ENCODE data around the gene TGM2.
A peak's percentile ranks its signal among the peaks of the same experiment; 100 is the strongest.

TGM2 gene

DNA sequence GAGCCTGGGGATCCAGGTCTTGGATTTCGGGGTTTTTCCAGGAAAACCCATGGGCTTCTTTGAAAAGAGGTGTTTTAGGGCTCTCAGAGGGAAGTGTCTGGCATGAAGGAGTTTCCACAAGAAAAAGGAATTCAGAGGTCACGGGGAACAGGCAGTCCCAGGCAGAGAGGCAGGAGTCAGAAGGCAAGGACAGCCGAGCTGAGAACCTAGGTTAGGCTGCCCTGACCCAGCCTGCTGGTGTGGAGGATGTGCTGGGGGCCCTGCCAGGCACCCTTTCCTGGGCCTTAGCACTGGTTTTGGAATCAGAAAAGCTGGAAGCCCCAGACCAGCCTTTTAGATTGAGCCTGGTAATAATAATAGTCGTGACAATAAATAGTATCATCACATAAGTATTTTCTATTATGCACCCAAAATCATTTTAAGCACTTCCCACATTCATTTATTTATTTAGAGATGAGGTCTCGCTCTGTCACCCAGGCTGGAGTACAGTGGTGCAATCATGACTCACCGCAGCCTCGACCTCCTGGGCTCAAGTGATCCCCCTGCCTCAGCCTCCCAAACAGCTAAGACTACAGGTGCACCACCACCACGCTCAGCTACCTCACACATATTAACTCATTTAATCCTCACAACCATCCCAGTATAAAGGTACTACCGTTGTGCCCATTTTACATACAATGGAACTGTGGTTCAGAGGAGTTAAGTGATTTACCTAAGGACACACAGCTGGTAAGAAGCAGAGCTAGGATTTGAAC is 19.9 kb downstream of the TGM2 start:
- DNase-seq (ENCODE audit: low spot score): no peak

DNA sequence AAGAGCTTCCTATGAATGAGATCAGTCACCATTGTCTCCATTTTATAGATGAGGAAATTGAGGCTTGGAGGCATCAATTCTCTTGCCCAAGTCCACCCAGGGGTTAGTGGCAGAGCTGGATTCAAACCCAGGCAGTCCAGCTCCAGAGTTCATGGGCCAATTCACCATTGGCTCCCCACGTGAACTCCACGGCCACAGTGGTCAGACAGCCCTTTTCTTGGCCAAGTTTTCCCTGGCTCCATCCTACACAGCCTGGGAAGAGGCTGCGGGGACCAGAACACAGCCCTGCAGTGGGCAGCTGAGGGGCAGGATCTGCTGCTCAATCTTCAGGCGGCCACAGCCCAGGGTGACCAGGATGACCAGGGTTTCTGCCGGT is 20.5 kb downstream of the TGM2 start:
- no peak for DNase-seq (ENCODE audit: low spot score)

DNA sequence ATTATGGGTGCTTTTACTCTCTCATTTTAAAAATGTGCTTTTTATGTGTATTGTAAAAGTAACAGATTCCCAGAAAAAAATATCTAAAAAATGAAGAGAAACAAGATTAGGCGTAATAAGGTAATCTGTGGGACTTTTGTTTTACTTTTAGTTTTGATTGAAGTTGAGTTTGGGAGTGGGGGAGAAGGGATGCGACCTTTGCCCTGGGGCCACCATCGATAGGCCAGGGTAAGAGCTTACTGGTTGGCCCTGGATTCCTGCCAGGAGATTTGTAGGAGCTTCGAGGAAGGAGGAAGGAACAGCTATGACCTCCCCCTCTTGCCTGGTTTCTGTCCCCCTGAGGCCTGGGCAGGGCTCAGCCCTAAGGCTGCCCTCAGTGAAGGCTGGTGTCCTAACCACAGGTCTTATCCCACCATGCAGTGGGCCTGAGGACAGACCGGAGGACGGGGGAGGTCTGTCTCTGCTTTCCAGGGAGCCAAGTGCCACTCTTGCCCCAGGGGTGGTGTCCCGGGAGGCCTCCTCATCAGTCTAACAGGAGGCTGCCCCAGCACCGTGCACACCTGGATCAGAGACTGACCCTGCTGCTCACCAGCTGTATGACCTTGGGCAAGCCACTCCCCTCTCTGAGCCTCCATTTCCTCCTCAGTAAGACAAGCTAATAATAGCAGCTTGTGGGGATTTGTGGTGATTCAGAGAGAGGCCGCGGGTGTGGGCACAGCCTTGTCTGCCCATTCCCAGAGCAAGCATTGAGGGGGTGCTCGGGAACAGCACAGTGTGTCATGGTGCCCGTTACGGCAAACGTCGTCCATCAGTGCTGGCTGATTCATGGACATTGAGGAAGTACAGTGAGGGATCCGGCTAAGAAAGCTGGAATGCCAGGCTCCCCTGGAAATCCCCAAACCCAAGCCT is 21.2 kb downstream of the TGM2 start:
- peak; percentile 26 for DNase-seq (ENCODE audit: low spot score)

DNA sequence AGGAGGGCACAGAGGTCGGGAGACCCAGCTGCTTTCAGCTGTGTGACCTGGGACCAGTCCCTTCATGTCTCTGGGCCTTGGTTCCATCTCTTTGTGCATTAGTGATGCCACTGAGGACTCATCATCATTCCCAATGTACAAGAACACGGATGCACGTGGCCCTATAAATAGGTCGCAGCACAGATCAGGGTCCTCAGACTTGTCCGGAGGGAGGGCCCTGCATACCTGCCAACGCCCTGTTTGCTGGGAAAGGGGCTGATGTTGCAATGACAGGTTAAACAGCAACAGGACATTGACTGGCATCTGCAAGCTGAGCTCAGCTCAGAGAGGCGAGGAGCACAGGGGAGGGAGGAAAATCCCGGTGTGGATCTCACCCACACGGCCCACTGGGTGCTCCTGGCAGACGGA is 21.8 kb downstream of the TGM2 start:
- no peak for DNase-seq (ENCODE audit: low spot score)

- DNase-seq (ENCODE audit: low spot score): no peak
Observed at GRCh38 chr20:38141889-38142494, 23.1 kb downstream of the TGM2 start.

- DNase-seq (ENCODE audit: low spot score): no peak
Observed at GRCh38 chr20:38141204-38141888, 23.7 kb downstream of the TGM2 start.

GRCh38 chr20:38139977-38140753 is 24.9 kb downstream of the TGM2 start:
- no peak for DNase-seq (ENCODE audit: low spot score)

DNA sequence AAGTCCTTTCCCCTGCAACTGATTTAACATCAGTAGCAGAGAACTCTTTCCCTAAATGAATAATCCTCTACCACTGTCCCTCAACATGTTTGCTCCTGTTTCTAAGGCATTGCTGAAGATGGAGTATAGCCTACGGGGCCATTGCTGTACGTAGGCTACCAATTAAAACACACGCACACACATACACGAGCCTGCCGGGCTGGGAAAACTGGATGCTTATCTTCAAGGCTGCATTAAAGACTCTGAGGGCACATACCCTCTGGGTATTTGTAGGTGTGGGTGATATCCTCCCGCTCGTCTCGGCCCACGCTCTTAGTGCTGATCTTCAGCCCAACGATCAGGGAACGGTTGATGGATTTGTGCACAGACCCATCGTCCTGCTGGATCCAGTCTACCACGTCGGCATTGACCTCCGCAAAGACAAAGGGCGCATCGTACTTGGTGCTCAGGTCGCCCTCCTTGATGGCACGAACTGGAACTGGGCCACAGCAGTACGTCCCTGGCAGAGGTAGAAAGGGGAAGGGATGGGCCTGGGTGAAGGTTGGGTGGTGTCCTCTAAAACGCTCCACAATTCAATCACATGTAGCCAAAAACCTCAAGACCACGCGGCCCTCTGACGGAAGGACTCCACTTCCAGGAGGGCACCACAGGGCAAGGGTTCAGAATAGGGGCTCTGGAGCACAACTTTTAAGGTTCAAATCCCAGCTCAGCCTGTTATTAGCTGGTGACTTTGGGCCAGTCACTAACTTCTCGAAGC is 25.7 kb downstream of the TGM2 start:
- DNase-seq (ENCODE audit: low spot score): no peak

DNA sequence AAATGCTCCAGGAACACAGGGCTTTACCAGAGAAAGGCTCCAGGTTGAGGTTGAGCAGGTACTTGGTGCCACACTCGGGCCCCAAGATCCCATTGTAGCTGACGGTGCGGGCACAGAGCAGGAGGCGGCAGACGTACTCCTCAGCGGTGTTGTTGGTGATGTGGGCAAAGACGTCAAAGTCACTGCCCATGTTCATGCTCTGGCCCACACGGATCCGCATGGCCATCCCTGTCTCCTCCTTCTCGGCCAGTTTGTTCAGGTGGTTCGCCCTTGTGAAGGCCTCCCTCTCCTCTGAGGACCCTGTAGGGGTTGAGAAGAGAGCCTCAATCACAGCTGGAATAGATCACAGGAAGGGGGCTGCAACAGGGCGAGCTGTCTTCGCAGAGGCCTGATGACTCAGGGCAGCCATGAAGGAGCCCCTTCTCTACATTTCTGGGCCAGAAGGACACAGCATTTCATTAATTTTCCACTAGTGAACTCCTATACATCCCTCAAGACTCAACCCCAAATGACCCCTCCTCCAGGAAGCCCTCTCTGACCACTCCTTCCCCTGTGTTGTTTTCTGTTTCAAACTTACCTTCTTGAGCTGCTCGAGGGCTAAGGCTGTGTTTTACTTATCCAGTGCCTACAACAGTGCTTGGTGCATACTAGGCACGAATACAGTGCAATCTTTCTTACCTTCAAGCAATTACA is 26.8 kb downstream of the TGM2 start:
- no peak for DNase-seq (ENCODE audit: low spot score)

DNA sequence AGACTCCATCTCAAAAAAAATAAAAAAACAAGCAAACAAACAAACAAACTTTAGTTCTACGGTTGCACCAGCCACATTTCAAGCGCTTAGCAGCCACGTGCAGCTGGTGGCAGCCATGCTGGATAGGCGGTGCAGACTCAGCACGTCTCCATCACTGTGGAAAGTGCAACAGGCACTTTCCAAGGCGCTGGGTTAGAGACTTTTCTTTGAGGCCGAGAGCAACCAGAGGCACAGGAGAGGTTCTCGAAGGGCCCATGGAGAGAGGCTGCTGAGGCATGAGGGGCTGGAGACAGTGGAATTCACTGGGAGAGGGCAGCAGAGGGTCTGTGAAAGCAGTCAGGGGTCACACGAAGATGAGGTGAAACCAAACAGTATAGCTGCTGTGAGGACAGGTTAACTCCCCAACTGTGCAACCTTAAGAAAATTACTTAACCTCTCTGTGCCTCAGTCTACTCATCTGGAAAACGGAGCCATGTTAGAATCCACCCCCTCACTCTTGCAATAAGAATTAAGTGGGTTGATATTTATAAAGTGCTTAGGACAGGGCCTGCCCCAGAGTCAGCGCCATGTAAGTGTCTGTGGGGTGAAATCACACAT is 27.5 kb downstream of the TGM2 start:
- DNase-seq (ENCODE audit: low spot score): no peak

- DNase-seq (ENCODE audit: low spot score): no peak
Observed at GRCh38 chr20:38136421-38137245, 28.4 kb downstream of the TGM2 start.

- no peak for DNase-seq (ENCODE audit: low spot score)
Observed at GRCh38 chr20:38135651-38136420, 29.2 kb downstream of the TGM2 start.

DNA sequence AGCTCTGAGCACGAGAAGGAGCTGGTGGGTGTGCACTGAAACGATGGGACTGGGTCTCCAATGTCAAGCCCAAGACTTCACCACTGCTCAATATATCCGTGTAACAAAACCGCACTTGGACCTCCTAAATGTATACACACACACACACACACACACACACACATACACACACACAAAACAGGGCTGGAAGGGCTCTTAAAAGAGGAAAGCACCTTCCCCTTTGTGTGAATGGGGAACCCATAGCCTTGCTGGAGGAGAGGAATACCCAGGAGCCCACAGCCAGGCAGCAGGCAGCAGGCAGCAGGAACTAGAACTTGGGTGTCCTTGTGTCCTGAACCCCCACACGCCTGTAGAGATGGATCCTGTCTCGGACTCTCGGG is 29.8 kb downstream of the TGM2 start:
- DNase-seq (ENCODE audit: low spot score): no peak

DNA sequence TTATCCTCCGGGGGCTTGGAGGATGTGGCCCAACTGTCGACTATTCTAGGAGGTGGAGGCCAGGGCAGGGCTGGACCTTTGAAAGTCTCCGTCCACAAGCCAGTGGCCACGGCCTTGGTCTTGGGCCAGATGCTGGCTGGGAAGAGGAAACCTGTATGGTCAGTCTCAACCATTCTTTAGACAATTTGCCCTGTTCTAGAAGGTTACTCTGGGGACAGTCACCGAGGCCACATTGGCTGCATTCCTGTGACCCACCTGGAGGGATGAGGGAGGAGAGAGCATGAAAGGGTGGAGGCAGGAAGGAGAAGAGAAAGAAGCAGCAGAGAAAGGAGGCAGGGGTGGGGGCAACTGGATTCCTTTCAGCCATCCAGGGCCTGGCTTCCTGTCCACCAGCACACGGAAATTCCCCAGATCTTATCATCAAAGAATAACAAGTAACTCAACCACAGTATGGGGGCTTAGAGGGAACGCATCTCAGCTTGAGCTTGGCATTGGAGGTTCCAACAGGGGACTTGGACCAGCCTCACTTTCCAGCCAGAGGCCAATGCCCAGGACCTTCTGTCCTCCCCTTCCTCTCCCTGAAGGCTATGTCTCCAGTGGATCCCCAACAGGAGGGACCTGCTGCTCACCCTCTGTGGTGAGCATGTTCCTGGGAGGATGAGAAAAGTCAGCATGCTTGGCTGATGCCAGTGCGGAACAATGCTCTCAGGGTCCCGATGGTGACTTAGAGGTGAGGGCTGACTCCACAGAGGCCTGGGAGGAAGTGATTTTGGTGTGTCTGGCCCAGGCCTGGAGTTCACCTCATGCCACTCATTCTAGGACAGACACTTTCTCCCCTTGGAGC is 30.4 kb downstream of the TGM2 start:
- no peak for DNase-seq (ENCODE audit: low spot score)

DNA sequence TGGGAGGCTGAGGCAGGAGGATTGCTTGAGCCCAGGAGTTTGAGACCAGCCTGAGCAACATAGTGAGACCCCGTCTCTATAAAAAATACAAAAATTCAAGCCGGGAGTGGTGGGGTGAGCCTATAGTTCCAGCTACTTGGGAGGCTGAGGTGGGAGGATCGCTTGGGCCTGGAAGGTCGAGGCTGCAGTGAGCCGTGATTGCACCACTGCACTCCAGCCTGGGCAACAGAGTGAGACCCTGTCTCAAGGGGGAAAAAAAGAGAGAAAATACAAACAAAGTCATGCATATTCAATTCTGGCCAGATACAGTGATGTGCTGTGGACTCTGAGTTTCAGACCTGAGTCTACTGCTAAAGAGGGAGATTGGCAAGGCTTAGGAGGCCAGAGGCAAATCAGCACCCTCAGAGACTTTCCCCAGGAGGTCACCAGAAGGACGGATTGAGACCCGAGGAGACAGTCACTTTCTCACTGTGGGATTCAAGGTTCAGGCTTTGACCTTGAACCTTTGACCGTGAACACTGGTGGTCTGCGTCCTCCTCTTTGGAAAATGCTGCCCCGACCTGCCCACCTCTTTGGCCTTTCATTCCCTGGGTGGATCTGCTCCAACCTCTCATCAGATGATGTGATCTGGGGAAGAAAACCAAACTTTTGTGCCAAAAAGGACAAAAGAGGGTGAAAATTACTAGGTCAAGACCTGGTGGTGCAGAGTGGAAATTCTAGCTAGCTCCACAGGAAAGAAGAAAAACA is 31.2 kb downstream of the TGM2 start:
- DNase-seq (ENCODE audit: low spot score): no peak

GRCh38 chr20:38132910-38133501 is 32.1 kb downstream of the TGM2 start:
- no peak for DNase-seq (ENCODE audit: low spot score)
